Measurements from ENCODE around the gene ECE2. TPM values are rescaled to one million over a fixed set of nuclear protein-coding genes. Genes with fewer than 3 reads are reported as not detected.

ECE2 gene
- polyA plus RNA-seq, 1 of the 3 experiments (the other 2 are of a cell fraction) = 0.03 TPM

DNA sequence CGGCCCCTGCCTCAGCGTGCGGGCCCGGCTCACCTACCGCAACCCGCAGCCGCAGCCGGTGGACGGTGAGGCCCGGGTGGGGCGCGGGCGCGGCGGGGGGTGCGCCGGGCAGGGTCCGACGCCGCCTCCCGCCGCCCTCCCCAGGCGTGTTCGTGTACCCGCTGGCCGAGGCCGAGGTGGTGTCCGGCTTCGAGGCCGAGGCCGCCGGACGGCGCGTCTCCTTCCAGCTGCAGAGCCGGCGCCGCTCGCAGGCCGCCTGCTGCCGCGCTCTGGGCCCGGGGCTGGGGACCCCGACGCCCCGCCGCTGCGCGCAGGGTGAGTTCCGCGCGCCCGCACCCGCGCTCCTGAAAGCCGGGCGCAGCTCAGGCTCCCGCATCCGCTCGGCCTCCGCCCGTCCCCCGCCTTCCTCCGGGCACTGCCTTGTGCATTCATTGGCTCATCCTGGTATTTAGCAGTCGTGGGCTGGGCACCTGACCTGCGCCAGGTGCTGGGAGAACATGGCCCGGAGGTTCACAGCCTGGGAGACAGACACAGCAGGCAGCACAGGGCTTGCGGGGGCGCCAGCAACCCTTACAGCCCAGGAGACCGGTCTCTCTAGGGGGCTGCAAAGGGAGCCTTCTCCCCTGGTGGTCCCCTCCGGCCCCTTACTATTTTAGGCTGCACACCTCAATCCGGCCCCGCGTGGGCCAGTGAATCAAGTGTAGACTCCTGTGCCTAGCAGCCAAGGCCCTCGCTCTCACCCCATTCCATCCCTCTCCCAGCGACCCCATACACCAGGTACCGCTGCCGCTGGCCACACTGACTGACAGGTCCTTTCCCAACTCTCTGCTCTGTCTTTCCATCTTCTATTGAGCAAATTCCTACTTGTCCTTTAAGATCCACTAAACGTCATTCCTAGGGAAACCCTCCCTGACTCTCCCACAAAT, 45.0 kb upstream of the ECE2 start (continued):
- TF ChIP-seq, protein P1, sequence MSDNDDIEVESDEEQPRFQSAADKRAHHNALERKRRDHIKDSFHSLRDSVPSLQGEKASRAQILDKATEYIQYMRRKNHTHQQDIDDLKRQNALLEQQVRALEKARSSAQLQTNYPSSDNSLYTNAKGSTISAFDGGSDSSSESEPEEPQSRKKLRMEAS (IDR thresholded peaks at IDR 0.05; ENCODE audit: low read depth) = no peak
- TF ChIP-seq RAD21 (IDR thresholded peaks at IDR 0.05; ENCODE audit: low read length) (no peak), NFIC (IDR thresholded peaks at IDR 0.05; ENCODE audit: borderline replicate concordance) (no peak)

DNA sequence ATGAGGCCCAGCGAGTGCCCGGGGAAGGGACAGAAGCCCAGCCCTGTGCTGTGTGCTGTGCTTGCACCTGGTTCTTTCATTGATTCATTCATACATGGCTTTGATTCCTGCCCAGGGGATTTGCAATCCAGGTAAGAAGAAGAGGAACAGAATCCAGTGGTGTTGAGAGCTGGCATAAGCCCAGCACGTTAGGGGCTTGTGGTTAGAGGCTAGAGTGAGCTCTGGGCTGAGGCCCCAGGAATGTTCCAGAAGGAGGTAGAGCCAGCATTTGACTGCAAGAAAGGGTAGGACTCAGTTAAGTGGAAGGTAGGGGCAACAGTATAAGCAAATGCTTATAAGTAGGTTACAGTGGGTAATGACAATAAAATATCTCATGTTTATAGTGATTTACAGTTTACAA, 44.2 kb upstream of the ECE2 start:
- H3K9ac ChIP-seq = no peak overlapping the region
- TF ChIP-seq MXI1 (IDR thresholded peaks at IDR 0.05; ENCODE audit: low read depth, low read length) = no peak
- no peak for TF ChIP-seq EP300 (IDR thresholded peaks at IDR 0.05; ENCODE audit: borderline replicate concordance in 1 of 2, low read depth in 1 of 2, low read length in 1 of 2)
- no peak for TF ChIP-seq TEAD4 (IDR thresholded peaks at IDR 0.05; ENCODE audit: borderline replicate concordance, insufficient read depth)
- TF ChIP-seq JUND (IDR thresholded peaks at IDR 0.05) = no peak
- TF ChIP-seq, protein P2, sequence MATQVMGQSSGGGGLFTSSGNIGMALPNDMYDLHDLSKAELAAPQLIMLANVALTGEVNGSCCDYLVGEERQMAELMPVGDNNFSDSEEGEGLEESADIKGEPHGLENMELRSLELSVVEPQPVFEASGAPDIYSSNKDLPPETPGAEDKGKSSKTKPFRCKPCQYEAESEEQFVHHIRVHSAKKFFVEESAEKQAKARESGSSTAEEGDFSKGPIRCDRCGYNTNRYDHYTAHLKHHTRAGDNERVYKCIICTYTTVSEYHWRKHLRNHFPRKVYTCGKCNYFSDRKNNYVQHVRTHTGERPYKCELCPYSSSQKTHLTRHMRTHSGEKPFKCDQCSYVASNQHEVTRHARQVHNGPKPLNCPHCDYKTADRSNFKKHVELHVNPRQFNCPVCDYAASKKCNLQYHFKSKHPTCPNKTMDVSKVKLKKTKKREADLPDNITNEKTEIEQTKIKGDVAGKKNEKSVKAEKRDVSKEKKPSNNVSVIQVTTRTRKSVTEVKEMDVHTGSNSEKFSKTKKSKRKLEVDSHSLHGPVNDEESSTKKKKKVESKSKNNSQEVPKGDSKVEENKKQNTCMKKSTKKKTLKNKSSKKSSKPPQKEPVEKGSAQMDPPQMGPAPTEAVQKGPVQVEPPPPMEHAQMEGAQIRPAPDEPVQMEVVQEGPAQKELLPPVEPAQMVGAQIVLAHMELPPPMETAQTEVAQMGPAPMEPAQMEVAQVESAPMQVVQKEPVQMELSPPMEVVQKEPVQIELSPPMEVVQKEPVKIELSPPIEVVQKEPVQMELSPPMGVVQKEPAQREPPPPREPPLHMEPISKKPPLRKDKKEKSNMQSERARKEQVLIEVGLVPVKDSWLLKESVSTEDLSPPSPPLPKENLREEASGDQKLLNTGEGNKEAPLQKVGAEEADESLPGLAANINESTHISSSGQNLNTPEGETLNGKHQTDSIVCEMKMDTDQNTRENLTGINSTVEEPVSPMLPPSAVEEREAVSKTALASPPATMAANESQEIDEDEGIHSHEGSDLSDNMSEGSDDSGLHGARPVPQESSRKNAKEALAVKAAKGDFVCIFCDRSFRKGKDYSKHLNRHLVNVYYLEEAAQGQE (IDR thresholded peaks at IDR 0.05; ENCODE audit: low read depth, low read length) = no peak
- TF ChIP-seq SIN3A (IDR thresholded peaks at IDR 0.05; ENCODE audit: borderline replicate concordance, low read depth, low read length) = no peak
- no peak for TF ChIP-seq RXRA (IDR thresholded peaks at IDR 0.05; ENCODE audit: borderline replicate concordance, low read depth)
- TF ChIP-seq, protein P3, sequence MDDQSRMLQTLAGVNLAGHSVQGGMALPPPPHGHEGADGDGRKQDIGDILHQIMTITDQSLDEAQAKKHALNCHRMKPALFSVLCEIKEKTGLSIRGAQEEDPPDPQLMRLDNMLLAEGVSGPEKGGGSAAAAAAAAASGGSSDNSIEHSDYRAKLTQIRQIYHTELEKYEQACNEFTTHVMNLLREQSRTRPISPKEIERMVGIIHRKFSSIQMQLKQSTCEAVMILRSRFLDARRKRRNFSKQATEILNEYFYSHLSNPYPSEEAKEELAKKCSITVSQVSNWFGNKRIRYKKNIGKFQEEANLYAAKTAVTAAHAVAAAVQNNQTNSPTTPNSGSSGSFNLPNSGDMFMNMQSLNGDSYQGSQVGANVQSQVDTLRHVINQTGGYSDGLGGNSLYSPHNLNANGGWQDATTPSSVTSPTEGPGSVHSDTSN (IDR thresholded peaks at IDR 0.05) = no peak
- TF ChIP-seq, protein P4, sequence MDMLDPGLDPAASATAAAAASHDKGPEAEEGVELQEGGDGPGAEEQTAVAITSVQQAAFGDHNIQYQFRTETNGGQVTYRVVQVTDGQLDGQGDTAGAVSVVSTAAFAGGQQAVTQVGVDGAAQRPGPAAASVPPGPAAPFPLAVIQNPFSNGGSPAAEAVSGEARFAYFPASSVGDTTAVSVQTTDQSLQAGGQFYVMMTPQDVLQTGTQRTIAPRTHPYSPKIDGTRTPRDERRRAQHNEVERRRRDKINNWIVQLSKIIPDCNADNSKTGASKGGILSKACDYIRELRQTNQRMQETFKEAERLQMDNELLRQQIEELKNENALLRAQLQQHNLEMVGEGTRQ (IDR thresholded peaks at IDR 0.05; ENCODE audit: borderline replicate concordance, low read depth, low read length) = no peak
- TF ChIP-seq, protein P5, sequence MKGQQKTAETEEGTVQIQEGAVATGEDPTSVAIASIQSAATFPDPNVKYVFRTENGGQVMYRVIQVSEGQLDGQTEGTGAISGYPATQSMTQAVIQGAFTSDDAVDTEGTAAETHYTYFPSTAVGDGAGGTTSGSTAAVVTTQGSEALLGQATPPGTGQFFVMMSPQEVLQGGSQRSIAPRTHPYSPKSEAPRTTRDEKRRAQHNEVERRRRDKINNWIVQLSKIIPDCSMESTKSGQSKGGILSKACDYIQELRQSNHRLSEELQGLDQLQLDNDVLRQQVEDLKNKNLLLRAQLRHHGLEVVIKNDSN (IDR thresholded peaks at IDR 0.05; ENCODE audit: borderline replicate concordance, low read depth) = no peak
- no peak for TF ChIP-seq RAD21 (IDR thresholded peaks at IDR 0.05; ENCODE audit: low read length)
- TF ChIP-seq YY1 (IDR thresholded peaks at IDR 0.05; ENCODE audit: low read depth) = no peak
- TF ChIP-seq FOXJ3 (CRISPR knock-in tag; IDR thresholded peaks at IDR 0.05) = no peak
- no peak for TF ChIP-seq RCOR1 (IDR thresholded peaks at IDR 0.05; ENCODE audit: low read length)

More for the DNA sequence above, 44.2 kb upstream of the ECE2 start:
- 75% methylated on average over 3 of the region's 3 CpGs for WGBS (ENCODE audit: low lambda C conversion rate)
- ChIA-PET POLR2A (no interaction called here), CTCF (interaction anchor here (1.0 to 2.6 kb wide), 4 partner anchors 10 to 18 kb away, joined by 3 to 18 read pairs (median 4); partner anchors contain the start of gene EEF1AKMT4)
- no peaks in the 10 kb centered on the region for H3K9me3 ChIP-seq
- no peak overlapping the region for H2AFZ ChIP-seq (ENCODE audit: low read depth)
- no peaks in the 10 kb centered on the region for H3K79me2 ChIP-seq (ENCODE audit: insufficient read depth)
- no peak overlapping the region for H3K4me2 ChIP-seq
- no peak for DNase-seq
- peaks cover 0 to 28% of the 10 kb centered on the region in 2 experiments; a peak in 2 of 4 replicates for H3K4me1 ChIP-seq (ENCODE audit: control insufficient read depth in 1 of 2, insufficient read depth in 2 of 2, low read depth in 1 of 2, low read length in 1 of 2)
- no peaks in the 10 kb centered on the region for H4K20me1 ChIP-seq (ENCODE audit: insufficient read depth)
- no peak overlapping the region for H3K4me3 ChIP-seq (ENCODE audit: low read depth in 2 of 2, low read length in 1 of 2)
- no peaks in the 10 kb centered on the region for H3K9me2 ChIP-seq
- H3K36me3 ChIP-seq (replicated peaks in 1 of 2; ENCODE audit: control insufficient read depth in 1 of 2, insufficient read depth in 2 of 2, low read length in 1 of 2) = no peaks in the 10 kb centered on the region
- H3F3A ChIP-seq (replicated peaks; ENCODE audit: insufficient read depth) = no peaks in the 10 kb centered on the region
- H3K27ac ChIP-seq (ENCODE audit: low read depth in 2 of 2, low read length in 1 of 2) = no peak overlapping the region
- peaks cover 27% of the 10 kb centered on the region for H3K27me3 ChIP-seq (ENCODE audit: insufficient read depth)

Measured in SK-N-SH (cell line).